22Rv1 (cell line): ENCODE measurements around the gene NRCAM.

Source experiments
- ZFX ChIP-seq: fragments of 450-650 bp; IDR thresholded peaks from 2 replicates; pipeline ENCODE4 v1.6.1; 2017; ENCODE audit warnings: antibody characterized with exemption, borderline replicate concordance
- TF ChIP-seq, protein P1 (sequence below): fragments of 450-650 bp; IDR thresholded peaks from 2 replicates; pipeline ENCODE4 v1.5.1; 2017; ENCODE audit warnings: mild to moderate bottlenecking

DNA sequence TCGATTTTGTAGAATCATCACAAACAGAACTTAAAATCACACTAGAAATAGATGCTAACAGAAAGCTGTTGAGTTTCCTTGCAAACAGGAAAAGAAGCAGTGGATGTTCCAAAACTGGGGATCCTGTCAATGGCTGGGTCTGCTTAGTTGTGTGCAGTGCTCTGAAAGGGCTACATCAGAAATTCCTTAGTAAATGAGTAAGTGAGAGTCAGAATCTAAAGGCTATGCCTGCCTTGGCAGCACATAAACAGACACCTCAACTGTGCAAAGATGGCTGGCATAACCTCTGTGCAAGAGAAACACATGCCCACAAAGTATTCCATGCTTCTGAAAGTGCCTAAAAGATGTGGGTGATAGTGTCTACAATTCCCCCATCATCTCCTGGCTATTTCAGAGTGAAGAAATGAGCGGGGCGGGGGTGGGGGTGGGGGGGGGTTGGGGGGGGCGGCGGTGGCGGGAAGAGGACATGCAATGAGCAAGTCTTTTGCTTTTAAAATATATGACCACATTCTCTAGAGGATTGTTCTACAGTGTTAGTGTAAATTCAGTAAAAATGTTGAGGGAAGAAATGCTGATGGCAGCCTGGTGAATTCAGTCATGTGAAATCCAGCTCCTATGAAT lies 187.9 kb downstream of the NRCAM start:
- TF ChIP-seq, protein P1, sequence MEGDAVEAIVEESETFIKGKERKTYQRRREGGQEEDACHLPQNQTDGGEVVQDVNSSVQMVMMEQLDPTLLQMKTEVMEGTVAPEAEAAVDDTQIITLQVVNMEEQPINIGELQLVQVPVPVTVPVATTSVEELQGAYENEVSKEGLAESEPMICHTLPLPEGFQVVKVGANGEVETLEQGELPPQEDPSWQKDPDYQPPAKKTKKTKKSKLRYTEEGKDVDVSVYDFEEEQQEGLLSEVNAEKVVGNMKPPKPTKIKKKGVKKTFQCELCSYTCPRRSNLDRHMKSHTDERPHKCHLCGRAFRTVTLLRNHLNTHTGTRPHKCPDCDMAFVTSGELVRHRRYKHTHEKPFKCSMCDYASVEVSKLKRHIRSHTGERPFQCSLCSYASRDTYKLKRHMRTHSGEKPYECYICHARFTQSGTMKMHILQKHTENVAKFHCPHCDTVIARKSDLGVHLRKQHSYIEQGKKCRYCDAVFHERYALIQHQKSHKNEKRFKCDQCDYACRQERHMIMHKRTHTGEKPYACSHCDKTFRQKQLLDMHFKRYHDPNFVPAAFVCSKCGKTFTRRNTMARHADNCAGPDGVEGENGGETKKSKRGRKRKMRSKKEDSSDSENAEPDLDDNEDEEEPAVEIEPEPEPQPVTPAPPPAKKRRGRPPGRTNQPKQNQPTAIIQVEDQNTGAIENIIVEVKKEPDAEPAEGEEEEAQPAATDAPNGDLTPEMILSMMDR: no peak
- TF ChIP-seq ZFX: no peak
